Choroid plexus epithelial cell (primary cell): Measurements from ENCODE around the gene SYMPK.
A peak's percentile ranks its signal among the peaks of the same experiment; 100 is the strongest.

Experiments used
- DNase-seq: peaks from one replicate; pipeline ENCODE4 v3.0.0-alpha.2; 2010; ENCODE audit warnings: low read depth
- H3K4me3 ChIP-seq: 2 replicates; pipeline ENCODE4 v1.5.1; 2011; ENCODE audit warnings: low read depth, mild to moderate bottlenecking, control low read depth, low read length, moderate library complexity
- TF ChIP-seq, protein P1 (sequence below): conservative IDR thresholded peaks from 2 replicates; pipeline ENCODE4 v1.5.1; 2011; ENCODE audit warnings: low read depth, mild to moderate bottlenecking, control low read depth, inconsistent platforms, low read length, moderate library complexity

Gene SYMPK

DNA sequence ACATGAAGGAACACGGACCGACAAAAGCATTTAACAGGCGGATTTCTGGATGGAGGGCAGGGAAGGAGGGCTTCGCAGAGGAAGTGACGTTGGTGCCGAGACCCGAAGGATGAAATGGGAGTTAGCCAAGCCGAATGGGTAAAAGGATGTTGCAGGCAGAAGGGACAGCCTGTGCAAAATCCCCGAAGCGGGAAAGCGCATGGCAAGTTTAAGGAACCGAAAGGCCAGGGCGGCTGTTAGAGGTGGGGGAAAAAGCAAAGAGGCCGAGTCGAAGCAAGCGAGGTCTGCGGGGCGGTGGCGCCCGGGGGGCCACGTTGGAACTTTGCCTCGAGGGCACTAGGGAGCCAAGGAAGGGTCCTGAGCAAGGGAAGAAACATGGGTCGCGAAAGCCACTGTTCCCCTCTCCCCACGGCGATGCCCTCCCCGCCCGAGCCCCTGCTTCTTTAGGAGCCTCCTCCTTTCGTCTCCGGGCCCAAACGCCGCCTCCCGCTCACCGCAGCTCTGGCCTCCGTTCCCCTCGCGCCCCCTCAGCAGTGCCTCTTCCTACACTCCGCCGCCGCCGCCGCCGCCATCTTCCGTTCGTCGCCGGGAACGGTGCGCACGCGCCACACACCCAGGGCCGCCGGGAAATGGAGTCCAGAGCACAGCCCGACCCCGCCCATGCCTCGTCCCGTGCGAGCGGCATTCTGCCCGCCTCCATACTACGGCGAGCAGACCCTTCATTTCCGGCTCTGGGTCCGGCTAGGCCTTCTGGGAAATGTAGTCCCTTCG lies at the start of gene SYMPK:
SYMPK (minus strand) TSS at position 584 of the 771 bp plus-strand sequence. CDS start 8,652 bp downstream, outside the sequence.
- TF ChIP-seq, protein P1, sequence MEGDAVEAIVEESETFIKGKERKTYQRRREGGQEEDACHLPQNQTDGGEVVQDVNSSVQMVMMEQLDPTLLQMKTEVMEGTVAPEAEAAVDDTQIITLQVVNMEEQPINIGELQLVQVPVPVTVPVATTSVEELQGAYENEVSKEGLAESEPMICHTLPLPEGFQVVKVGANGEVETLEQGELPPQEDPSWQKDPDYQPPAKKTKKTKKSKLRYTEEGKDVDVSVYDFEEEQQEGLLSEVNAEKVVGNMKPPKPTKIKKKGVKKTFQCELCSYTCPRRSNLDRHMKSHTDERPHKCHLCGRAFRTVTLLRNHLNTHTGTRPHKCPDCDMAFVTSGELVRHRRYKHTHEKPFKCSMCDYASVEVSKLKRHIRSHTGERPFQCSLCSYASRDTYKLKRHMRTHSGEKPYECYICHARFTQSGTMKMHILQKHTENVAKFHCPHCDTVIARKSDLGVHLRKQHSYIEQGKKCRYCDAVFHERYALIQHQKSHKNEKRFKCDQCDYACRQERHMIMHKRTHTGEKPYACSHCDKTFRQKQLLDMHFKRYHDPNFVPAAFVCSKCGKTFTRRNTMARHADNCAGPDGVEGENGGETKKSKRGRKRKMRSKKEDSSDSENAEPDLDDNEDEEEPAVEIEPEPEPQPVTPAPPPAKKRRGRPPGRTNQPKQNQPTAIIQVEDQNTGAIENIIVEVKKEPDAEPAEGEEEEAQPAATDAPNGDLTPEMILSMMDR: no peak
- DNase-seq: peak; percentile 99
- H3K4me3 ChIP-seq: peak within 1 kb of the TSS; percentile 99

DNA sequence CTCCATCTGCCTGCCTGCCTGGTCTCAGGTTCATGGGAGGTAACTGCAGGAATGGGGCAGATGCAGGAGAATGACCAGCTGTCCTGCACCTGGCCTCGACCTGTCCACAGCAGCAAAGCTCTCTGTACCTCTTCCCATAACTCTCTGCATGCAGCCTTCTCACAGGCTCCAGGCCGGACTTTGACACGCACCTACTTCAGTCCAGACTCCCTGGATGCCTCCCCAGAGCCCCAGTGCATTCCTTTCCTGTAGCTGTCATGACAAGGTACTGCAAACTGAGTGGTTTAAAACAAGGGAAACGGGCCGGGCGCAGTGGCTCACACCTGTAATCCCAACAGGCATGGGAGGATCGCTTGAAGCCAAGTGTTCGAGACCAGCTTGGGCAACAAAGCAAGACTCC lies 48.3 kb upstream of the SYMPK start:
- TF ChIP-seq, protein P1: no peak

DNA sequence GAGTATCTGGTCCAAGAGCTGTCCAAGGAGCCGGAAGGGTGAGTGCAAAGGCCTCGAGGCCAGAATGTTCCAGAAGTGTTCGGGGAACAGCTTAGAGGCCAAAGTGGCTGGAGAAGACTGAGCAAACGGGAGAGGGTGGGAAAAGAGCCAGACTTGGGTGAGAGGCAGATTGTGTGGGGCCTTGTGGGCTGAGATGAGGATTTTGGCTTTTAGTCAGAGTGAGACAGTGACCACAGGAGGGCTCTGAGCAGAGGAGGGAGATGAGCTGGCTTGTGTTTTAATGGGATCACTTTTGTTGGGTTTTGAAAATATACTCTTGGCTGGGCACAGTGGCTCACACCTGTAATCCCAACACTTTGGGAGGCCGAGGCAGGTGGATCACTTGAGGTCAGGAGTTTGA lies 46.0 kb upstream of the SYMPK start:
- TF ChIP-seq, protein P1: no peak
- H3K4me3 ChIP-seq: no peak overlapping the region
- DNase-seq: no peak

More for the DNA sequence above, 48.3 kb upstream of the SYMPK start:
- no peak for DNase-seq
- no peak overlapping the region for H3K4me3 ChIP-seq

DNA sequence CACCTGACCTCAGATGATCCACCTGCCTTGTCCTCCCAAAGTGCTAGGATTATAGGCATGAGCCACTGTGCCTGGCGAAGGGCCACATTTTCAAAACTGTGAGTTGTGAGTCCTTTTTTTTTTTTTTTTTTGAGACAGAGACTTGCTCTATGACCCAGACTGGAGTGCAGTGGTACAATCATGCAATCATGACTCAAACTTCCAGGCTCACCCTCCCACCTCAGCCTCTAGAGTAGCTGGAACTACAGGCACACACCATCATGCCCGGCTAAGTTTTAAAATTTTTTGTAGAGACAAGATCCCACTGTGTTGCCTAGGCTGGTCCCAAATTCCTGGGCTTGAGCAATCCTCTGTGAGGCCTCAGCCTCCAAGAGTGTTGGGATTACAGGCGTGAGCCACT lies 43.3 kb upstream of the SYMPK start:
- DNase-seq: no peak
- TF ChIP-seq, protein P1: no peak
- no peak overlapping the region for H3K4me3 ChIP-seq

DNA sequence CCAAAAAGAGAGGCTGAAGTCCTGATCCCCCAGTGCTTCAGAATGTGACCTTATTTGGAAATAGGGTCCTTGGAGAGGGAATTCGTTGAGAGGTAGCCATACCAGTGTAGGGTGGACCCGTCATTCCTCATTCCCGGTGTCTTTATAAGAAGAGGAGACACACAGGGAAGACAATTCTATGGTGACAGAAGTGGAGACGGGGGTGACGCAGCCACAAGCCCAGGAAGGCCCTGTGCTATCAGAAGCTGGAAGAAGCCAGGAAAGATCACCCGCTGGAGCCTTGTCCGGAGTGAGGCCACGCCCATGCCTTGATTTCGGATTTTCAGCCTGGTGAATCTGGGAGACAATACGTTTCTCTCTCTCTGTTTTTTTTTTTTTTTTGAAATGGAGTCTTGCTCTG lies 42.1 kb upstream of the SYMPK start:
- TF ChIP-seq, protein P1: no peak
- no peak overlapping the region for H3K4me3 ChIP-seq
- no peak for DNase-seq

DNA sequence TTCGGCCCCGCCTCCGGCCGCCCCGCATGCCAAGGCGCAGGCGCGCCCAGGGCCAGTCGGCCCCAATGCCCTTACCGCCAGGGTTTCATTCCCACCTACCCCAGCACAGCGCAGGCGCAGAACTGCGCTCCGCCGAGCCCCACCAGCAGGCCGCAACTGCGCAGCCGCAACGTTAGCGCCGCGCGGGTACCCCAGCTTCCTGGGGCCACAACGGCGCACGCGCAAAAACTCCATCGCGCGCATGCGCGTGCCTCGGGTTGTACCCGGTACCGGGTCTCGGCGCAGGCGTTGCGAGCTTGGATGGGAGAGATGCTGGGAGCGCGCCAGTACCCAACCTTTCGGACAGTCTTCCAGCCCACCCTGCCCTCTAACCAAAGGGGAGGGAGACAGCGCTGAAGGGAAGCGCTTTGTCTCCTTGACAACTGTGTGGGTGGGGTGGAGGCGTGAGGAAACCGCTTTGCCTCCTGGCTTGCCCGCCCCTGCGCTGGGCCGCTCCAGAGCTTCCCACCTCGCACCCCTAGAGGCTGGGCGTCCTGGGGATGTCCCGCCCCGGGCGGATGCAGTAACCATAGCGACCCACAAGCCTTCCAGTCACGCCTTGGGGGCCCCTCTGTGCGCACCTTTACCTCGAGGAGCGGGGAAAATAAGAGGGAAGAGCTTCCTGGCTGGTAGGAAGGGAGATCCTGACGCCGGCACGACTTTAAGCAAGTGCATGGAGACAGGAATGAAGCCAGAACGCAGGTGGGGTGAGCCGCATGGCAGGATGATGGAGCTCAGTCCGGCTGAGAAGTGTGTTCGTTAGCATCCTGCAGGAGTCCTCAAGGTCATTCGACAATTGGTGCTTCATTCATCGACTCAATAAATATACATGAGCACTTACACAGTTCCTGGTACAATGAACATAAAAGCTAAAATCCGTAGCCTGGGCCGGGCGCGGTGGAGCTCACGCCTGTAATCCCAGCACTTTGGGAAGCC lies 40.0 kb upstream of the SYMPK start:
- H3K4me3 ChIP-seq: peak overlapping the region; percentile 80
- DNase-seq: peak; percentile 98
- TF ChIP-seq, protein P1: no peak
